HG03045 (cell line): Measurements from ENCODE around the gene GPRASP2.

Experiments
- ATAC-seq: cut with Tn5 transposase; IDR thresholded peaks from one replicate; pipeline ENCODE4 v1.9.1; 2021; ENCODE audit warnings: mild to moderate bottlenecking, moderate library complexity; ENCODE audit not compliant: unreplicated experiment

Gene GPRASP2

DNA sequence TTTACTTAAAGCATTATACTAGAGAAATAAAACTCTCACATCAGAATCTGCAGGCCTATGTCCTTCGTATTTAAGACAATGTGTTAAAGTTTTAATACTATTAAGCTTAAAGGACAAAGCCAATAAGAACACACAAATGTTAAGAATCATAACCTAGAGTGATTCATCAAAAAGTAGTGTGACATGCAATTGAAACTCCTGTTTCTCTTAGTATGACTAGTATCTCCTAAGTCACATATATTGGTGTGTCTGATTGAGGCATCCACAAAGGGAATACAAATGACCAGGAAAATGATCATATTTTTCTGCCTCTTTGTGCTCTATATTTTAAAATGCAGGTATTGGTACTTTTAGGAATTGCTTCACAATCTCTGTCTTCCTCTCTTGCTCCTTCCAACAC, 32.1 kb downstream of the GPRASP2 start:
- ATAC-seq, result no peak

DNA sequence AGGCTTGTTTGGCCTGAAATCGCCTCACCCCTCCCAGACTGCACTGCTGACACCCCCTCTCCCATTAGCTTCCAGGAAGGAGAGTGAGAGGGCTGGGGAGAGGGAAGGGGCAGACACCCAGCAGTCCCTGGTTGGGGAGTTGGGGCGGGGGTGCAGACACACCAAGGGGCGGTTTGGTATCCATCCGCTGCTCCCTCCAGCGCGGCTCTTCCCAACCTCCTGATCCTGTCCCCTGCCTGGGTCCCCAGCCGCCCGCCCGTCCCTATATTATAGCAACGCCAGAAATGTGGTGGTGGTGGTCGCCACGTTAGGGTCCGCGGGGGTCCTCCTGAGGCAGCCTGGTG, 33.2 kb downstream of the GPRASP2 start:
- no peak for ATAC-seq

- no peak for ATAC-seq
These were observed 33.8 kb downstream of the GPRASP2 start for GRCh38 chrX:102745857-102746584.

- no peak for ATAC-seq
These were observed 53.0 kb downstream of the GPRASP2 start for GRCh38 chrX:102765217-102765616.

DNA sequence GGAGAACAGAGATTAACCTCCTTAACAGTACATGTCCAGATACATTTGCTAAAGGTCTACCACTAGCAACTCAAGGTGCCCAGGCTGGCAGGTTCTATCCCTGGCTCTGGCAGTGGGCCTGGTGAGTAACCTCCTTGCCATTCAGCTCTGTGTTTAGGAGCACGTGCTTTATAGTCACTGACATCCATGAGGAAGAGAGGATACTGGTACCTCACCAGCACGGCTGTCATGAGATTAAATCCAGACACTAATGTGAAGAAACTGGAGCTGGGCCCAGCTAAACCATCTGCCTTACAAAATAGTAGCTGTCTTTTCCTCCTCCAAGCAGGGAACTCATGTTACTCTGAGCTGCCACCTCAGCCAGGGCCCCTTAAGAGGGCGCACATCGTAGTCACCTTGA, 53.6 kb downstream of the GPRASP2 start:
- ATAC-seq, result no peak

DNA sequence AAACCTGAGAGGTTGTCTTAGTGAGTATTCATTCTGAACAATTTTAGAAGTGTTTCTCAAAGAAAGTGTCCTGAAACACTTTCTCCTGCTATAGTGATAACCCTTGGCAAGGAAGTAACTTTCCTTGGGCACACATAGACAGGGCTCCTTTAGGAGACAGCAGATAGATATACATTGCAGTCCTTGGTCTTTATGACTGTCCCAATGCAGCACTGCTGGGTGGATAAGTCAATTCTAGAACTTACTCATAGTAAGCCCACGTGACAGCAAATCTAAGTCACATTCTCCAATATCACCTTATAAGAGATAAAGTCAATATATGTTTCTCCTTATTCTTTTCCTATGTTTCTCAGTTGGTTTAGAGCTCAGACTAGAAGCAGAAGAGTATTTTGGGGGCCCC, 55.0 kb downstream of the GPRASP2 start:
- no peak for ATAC-seq
